Measurements from ENCODE around the gene IFT122. TPM values are rescaled to one million over a fixed set of nuclear protein-coding genes. Genes with fewer than 3 reads are reported as not detected.
A peak's percentile ranks its signal among the peaks of the same experiment; 100 is the strongest.

Gene IFT122
- total RNA-seq, 1 donor from 2014 or later = 37.6 TPM

- DNase-seq (ENCODE audit: low spot score) = no peak
These were observed 118.2 kb downstream of the IFT122 start for GRCh38 chr3:129558081-129558771.

GRCh38 chr3:129558772-129559564, 118.9 kb downstream of the IFT122 start:
- DNase-seq (ENCODE audit: low spot score) = no peak

GRCh38 chr3:129559565-129560079, 119.6 kb downstream of the IFT122 start:
- DNase-seq (ENCODE audit: low spot score) = no peak

- DNase-seq (ENCODE audit: low spot score) = peak; percentile 70
These were observed 120.3 kb downstream of the IFT122 start for GRCh38 chr3:129560269-129560787.

- DNase-seq (ENCODE audit: low spot score) = peak; percentile 84
These were observed 121.0 kb downstream of the IFT122 start for GRCh38 chr3:129560911-129561594.

GRCh38 chr3:129561619-129562248, 121.7 kb downstream of the IFT122 start:
- no peak for DNase-seq (ENCODE audit: low spot score)

GRCh38 chr3:129562803-129563202, 122.8 kb downstream of the IFT122 start:
- DNase-seq (ENCODE audit: low spot score) = no peak

- DNase-seq (ENCODE audit: low spot score) = no peak
These were observed 123.3 kb downstream of the IFT122 start for GRCh38 chr3:129563332-129563731.

GRCh38 chr3:129563850-129564535, 124.0 kb downstream of the IFT122 start:
- DNase-seq (ENCODE audit: low spot score) = no peak

- no peak for DNase-seq (ENCODE audit: low spot score)
These were observed 125.1 kb downstream of the IFT122 start for GRCh38 chr3:129564981-129565644.

GRCh38 chr3:129565902-129566301, 125.9 kb downstream of the IFT122 start:
- no peak for DNase-seq (ENCODE audit: low spot score)

- no peak for DNase-seq (ENCODE audit: low spot score)
These were observed 127.2 kb downstream of the IFT122 start for GRCh38 chr3:129567176-129567705.

- DNase-seq (ENCODE audit: low spot score) = no peak
These were observed 127.9 kb downstream of the IFT122 start for GRCh38 chr3:129567939-129568338.

- DNase-seq (ENCODE audit: low spot score) = no peak
These were observed 129.8 kb downstream of the IFT122 start for GRCh38 chr3:129569856-129570255.

Other genes starting within 250 kb of the IFT122 start
- 133 TPM for gene COPG1, start 190.6 kb upstream of the IFT122 start, total RNA-seq
- gene HMCES, start 161.4 kb upstream of the IFT122 start, total RNA-seq = 32.2 TPM
- gene EFCAB12, start 11.6 kb upstream of the IFT122 start, total RNA-seq = 0.26 TPM
- 31.6 TPM for gene MBD4, start 276 bp upstream of the IFT122 start, total RNA-seq
- gene RHO, start 88.4 kb downstream of the IFT122 start, total RNA-seq = not detected
- not detected for gene H1-8, start 103.0 kb downstream of the IFT122 start, total RNA-seq
- 138 TPM for gene PLXND1, start 166.5 kb downstream of the IFT122 start, total RNA-seq